ENCODE measurements around the gene PPP2R5E. TPM values are rescaled to one million over a fixed set of nuclear protein-coding genes. Genes with fewer than 3 reads are reported as not detected.

Gene PPP2R5E
- total and polyA plus RNA-seq, 2 experiments from 2014 or later: 21.8 to 31.8 TPM

DNA sequence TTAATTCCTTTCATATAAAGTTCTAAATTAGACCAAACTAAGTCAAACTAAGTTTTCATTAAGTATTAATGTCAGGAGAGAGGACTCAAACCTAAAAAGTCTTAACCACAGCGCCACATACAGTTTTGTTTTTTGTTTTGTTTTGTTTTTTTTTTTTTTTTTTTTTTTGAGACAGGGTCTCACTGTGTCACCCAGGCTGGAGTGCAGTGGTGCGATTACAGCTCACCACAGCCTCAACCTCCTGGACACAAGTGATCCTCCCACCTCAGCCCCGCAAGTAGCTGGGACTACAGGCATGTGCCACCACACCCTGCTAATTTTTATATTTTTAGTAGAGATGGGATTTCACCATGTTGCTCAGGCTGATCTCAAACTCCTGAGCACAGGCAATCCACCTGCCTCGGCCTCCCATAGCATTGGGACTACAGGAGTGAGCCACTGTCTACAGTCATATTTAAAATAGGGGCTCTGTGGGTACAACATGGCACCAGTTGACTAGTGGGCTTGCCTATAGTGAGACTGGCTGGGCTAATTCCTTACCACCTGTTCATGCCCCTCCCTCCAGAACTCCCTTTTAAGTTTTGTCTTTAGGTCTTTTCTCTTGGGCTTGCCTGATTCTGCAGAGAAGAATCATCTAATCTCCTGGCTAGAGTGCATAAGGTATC, 110.2 kb downstream of the PPP2R5E start:
- Histone ChIP-seq H3K27ac (no peak overlapping the region), H2AFZ (no peak overlapping the region), H3K9me3 (ENCODE audit: low read depth) (no peaks in the 10 kb centered on the region), H4K20me1 (ENCODE audit: insufficient read depth) (0 out of 2 replicates have a peak, but pooled peaks cover 3% of the 10 kb centered on the region), H3K36me3 (ENCODE audit: low read depth) (no peaks in the 10 kb centered on the region), H3K4me1 (ENCODE audit: insufficient read depth) (peaks cover 28% of the 10 kb centered on the region), H3K27me3 (replicated peaks; ENCODE audit: insufficient read depth) (no peaks in the 10 kb centered on the region), H3K9ac (no peak overlapping the region), H3K4me3 (no peak overlapping the region), H3K9me2 (ENCODE audit: insufficient read depth) (no peaks in the 10 kb centered on the region), H3F3A (ENCODE audit: insufficient read depth) (peaks cover 19% of the 10 kb centered on the region; the same call in 1 of the 2 replicates), H3K79me2 (ENCODE audit: insufficient read depth) (peaks cover 97% of the 10 kb centered on the region), H3K4me2 (ENCODE audit: unreplicated experiment) (no peak overlapping the region)
- 99 to 100% methylated on average over 4 of the region's 4 CpGs for WGBS, 2 experiments (ENCODE audit: low coverage in 1 of 2, low lambda C conversion rate in 2 of 2, missing lambda C conversion rate in 2 of 2)
- no peak for DNase-seq
- TF ChIP-seq EZH2phosphoT487 (IDR thresholded peaks at IDR 0.05; ENCODE audit: insufficient read depth, low read depth) (no peak), EZH2 (IDR thresholded peaks at IDR 0.05; ENCODE audit: insufficient read depth, poor library complexity, severe bottlenecking) (no peak)
- in situ Hi-C loops (cut with MboI): no loop called here

DNA sequence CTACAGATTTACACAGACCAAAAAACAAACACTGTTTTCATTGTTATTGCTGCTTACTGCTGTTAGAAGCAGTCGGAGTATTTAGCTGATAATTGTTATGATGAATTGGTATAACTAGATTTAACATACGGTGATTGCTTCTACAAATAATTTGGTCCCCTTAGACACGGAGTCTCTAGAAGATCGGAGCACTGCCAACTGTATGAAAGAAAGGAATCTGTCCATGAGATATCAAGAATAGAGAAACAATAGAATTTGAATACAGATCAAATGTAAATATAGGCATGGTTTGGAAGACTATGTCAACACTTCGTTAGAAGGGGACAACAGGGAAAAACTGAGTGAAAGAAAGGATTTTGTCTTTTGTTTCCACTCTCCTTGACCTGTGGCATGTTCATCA, 110.9 kb downstream of the PPP2R5E start:
- H2AFZ ChIP-seq: no peak overlapping the region
- no peaks in the 10 kb centered on the region for H3K9me2 ChIP-seq (ENCODE audit: insufficient read depth)
- no peak overlapping the region for H3K4me2 ChIP-seq (ENCODE audit: unreplicated experiment)
- 86 to 87% methylated on average over 5 of the region's 5 CpGs for WGBS, 2 experiments (ENCODE audit: low coverage in 1 of 2, low lambda C conversion rate in 2 of 2, missing lambda C conversion rate in 2 of 2)
- H3K9me3 ChIP-seq (ENCODE audit: low read depth): no peaks in the 10 kb centered on the region
- peaks cover 93% of the 10 kb centered on the region for H3K79me2 ChIP-seq (ENCODE audit: insufficient read depth)
- TF ChIP-seq EZH2phosphoT487 (IDR thresholded peaks at IDR 0.05; ENCODE audit: insufficient read depth, low read depth) (no peak), EZH2 (IDR thresholded peaks at IDR 0.05; ENCODE audit: insufficient read depth, poor library complexity, severe bottlenecking) (no peak)
- in situ Hi-C loops (cut with MboI): no loop called here
- H3K27me3 ChIP-seq (replicated peaks; ENCODE audit: insufficient read depth): no peaks in the 10 kb centered on the region
- H3F3A ChIP-seq (ENCODE audit: insufficient read depth): peaks cover 12% of the 10 kb centered on the region; the same call in 1 of the 2 replicates
- H3K4me3 ChIP-seq: no peak overlapping the region
- no peaks in the 10 kb centered on the region for H4K20me1 ChIP-seq (ENCODE audit: insufficient read depth)
- peaks cover 21% of the 10 kb centered on the region for H3K4me1 ChIP-seq (ENCODE audit: insufficient read depth)
- H3K27ac ChIP-seq: no peak overlapping the region
- H3K9ac ChIP-seq: no peak overlapping the region
- no peaks in the 10 kb centered on the region for H3K36me3 ChIP-seq (ENCODE audit: low read depth)
- DNase-seq: no peak

DNA sequence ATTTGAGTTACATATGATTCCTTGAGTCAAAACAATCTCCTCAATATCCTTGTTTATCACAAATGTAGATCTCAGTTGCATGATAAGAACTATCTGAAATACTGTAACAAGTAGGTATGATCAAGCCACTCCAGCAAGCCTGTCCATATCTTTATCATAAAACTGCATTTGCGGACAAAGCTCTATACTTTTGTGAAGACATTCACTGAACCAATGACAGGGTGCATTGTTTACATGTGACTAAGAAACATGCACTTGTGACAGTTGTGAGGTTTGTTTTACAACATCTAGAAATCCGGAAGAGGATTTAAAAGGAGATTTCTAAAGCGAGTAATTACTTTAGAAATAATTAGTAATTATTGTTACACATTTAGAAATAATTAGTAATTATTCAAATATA, 111.7 kb downstream of the PPP2R5E start:
- Histone ChIP-seq H3K36me3 (ENCODE audit: low read depth) (no peaks in the 10 kb centered on the region), H3K27ac (no peak overlapping the region), H3K4me1 (ENCODE audit: insufficient read depth) (peaks cover 13% of the 10 kb centered on the region), H3K9me2 (ENCODE audit: insufficient read depth) (no peaks in the 10 kb centered on the region), H3K4me2 (ENCODE audit: unreplicated experiment) (no peak overlapping the region), H3F3A (ENCODE audit: insufficient read depth) (peaks cover 11% of the 10 kb centered on the region; the same call in 1 of the 2 replicates), H3K79me2 (ENCODE audit: insufficient read depth) (peaks cover 93% of the 10 kb centered on the region), H3K4me3 (no peak overlapping the region), H2AFZ (no peak overlapping the region), H3K9ac (no peak overlapping the region), H4K20me1 (ENCODE audit: insufficient read depth) (no peaks in the 10 kb centered on the region), H3K27me3 (replicated peaks; ENCODE audit: insufficient read depth) (no peaks in the 10 kb centered on the region), H3K9me3 (ENCODE audit: low read depth) (no peaks in the 10 kb centered on the region)
- WGBS, 2 experiments (ENCODE audit: low coverage in 1 of 2, low lambda C conversion rate in 2 of 2, missing lambda C conversion rate in 2 of 2): 94 to 96% methylated on average over 3 of the region's 3 CpGs
- no peak for DNase-seq
- in situ Hi-C loops (cut with MboI): no loop called here
- no peak for TF ChIP-seq EZH2 (IDR thresholded peaks at IDR 0.05; ENCODE audit: insufficient read depth, poor library complexity, severe bottlenecking)
- no peak for TF ChIP-seq EZH2phosphoT487 (IDR thresholded peaks at IDR 0.05; ENCODE audit: insufficient read depth, low read depth)

DNA sequence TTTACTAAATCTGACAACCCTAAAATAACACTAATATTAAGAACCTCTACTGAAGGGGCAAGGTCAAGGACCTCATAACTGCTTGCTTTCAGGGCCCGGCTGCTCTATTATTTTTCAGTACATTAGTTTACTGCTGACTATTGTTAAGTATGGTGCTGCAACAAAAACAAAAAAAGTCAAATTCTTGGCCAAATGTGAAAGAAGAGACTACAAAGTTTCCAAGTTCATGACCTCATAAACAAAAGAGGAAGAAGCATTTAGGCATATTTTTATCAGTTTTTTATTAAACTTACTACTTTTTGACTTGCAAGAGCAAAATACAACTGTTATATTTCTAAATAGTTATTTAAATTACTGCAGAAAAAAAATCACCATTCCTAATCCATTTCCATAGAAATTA, 114.7 kb downstream of the PPP2R5E start:
- Histone ChIP-seq H3K9ac (no peak overlapping the region), H3K4me2 (ENCODE audit: unreplicated experiment) (no peak overlapping the region), H3K79me2 (ENCODE audit: insufficient read depth) (peaks cover 92% of the 10 kb centered on the region), H3K27me3 (replicated peaks; ENCODE audit: insufficient read depth) (no peaks in the 10 kb centered on the region), H3F3A (ENCODE audit: insufficient read depth) (no peaks in the 10 kb centered on the region), H3K36me3 (ENCODE audit: low read depth) (no peaks in the 10 kb centered on the region), H3K27ac (no peak overlapping the region), H3K9me2 (ENCODE audit: insufficient read depth) (no peaks in the 10 kb centered on the region), H3K4me1 (ENCODE audit: insufficient read depth) (no peaks in the 10 kb centered on the region), H3K4me3 (no peak overlapping the region), H2AFZ (no peak overlapping the region), H3K9me3 (ENCODE audit: low read depth) (no peaks in the 10 kb centered on the region), H4K20me1 (ENCODE audit: insufficient read depth) (no peaks in the 10 kb centered on the region)
- no peak for TF ChIP-seq EZH2 (IDR thresholded peaks at IDR 0.05; ENCODE audit: insufficient read depth, poor library complexity, severe bottlenecking)
- TF ChIP-seq EZH2phosphoT487 (IDR thresholded peaks at IDR 0.05; ENCODE audit: insufficient read depth, low read depth): no peak
- DNase-seq: no peak
- WGBS, 2 experiments (ENCODE audit: low coverage in 1 of 2, low lambda C conversion rate in 2 of 2, missing lambda C conversion rate in 2 of 2): 98 to 100% methylated on average over 1 of the region's 1 CpG
- in situ Hi-C loops (cut with MboI): no loop called here

All from GM23248 (cell line).